AG04449 (cell line): ENCODE measurements around the gene HIVEP2.

ENCODE experiments used
- CTCF ChIA-PET: fragments of 350-600 bp; formaldehyde crosslinking; extraction: SDS; loops from one replicate; lab custom pipeline; 2021; ENCODE audit warnings: antibody characterized with exemption; lab: Yijun Ruan, JAX
- POLR2A ChIA-PET: fragments of 400-600, 350-600 bp; formaldehyde crosslinking; extraction: SDS; loops from one replicate; lab custom pipeline; 2020; ENCODE audit warnings: antibody characterized with exemption, inconsistent platforms; lab: Yijun Ruan, JAX
- DNase-seq: peaks from one replicate; pipeline ENCODE4 v3.0.0-alpha.2; 2010; ENCODE audit warnings: low read depth, low spot score
- H3K4me3 ChIP-seq: 2 replicates; pipeline ENCODE4 v1.5.1; 2011; ENCODE audit warnings: low read depth, mild to moderate bottlenecking, control low read depth, low read length
- CTCF ChIP-seq: IDR thresholded peaks from one replicate; pipeline ENCODE4 v1.5.1; 2011; ENCODE audit warnings: mild to moderate bottlenecking, moderate library complexity, low read length, control low read depth, inconsistent platforms; ENCODE audit not compliant: insufficient read depth; ENCODE audit errors: missing control alignments

HIVEP2 gene

GRCh38 chr6:142783499-142783898, 161.5 kb downstream of the HIVEP2 start:
- no peak overlapping the region for H3K4me3 ChIP-seq
- TF ChIP-seq CTCF = no peak
- ChIA-PET CTCF (no interaction called here), POLR2A (no interaction called here)
- DNase-seq = no peak

GRCh38 chr6:142781129-142781528, 163.8 kb downstream of the HIVEP2 start:
- CTCF ChIA-PET = interaction anchor here (1.5 kb wide), 1 partner anchor 9 kb away, joined by 4 read pairs; no protein-coding TSS in a partner anchor
- DNase-seq = no peak

GRCh38 chr6:142773859-142774648, 170.9 kb downstream of the HIVEP2 start:
- no peak for TF ChIP-seq CTCF
- no peak overlapping the region for H3K4me3 ChIP-seq
- POLR2A ChIA-PET = no interaction called here

More at GRCh38 chr6:142781129-142781528, 163.8 kb downstream of the HIVEP2 start:
- no peak for TF ChIP-seq CTCF
- POLR2A ChIA-PET = no interaction called here
- H3K4me3 ChIP-seq = no peak overlapping the region

GRCh38 chr6:142773324-142773723, 171.7 kb downstream of the HIVEP2 start:
- ChIA-PET POLR2A (no interaction called here), CTCF (no interaction called here)

More at GRCh38 chr6:142773859-142774648, 170.9 kb downstream of the HIVEP2 start:
- DNase-seq = no peak
- CTCF ChIA-PET = no interaction called here

GRCh38 chr6:142771162-142771561, 173.8 kb downstream of the HIVEP2 start:
- ChIA-PET CTCF (no interaction called here), POLR2A (no interaction called here)
- no peak for TF ChIP-seq CTCF
- DNase-seq = no peak
- no peak overlapping the region for H3K4me3 ChIP-seq

More at GRCh38 chr6:142773324-142773723, 171.7 kb downstream of the HIVEP2 start:
- no peak for DNase-seq
- H3K4me3 ChIP-seq = no peak overlapping the region
- TF ChIP-seq CTCF = no peak

GRCh38 chr6:142765306-142765705, 179.7 kb downstream of the HIVEP2 start:
- DNase-seq = no peak
- CTCF ChIA-PET = no interaction called here
- POLR2A ChIA-PET = no interaction called here
- no peak overlapping the region for H3K4me3 ChIP-seq
- TF ChIP-seq CTCF = no peak
